Embryonic facial prominence (tissue), 1 donor: ENCODE data around the gene SCAMP1.

ENCODE experiments used
- DNase-seq: peaks from one replicate; pipeline ENCODE4 v3.0.0-alpha.2; 2016; ENCODE audit errors: extremely low spot score

SCAMP1 gene

GRCh38 chr5:78492224-78492623, 131.8 kb downstream of the SCAMP1 start:
- DNase-seq, result no peak

GRCh38 chr5:78492650-78493049, 132.2 kb downstream of the SCAMP1 start:
- DNase-seq, result no peak

- DNase-seq, result no peak
These were observed 135.4 kb downstream of the SCAMP1 start for GRCh38 chr5:78495800-78496199.

GRCh38 chr5:78496373-78496772, 136.0 kb downstream of the SCAMP1 start:
- no peak for DNase-seq

- DNase-seq, result no peak
These were observed 137.4 kb downstream of the SCAMP1 start for GRCh38 chr5:78497573-78498533.

- no peak for DNase-seq
These were observed 139.1 kb downstream of the SCAMP1 start for GRCh38 chr5:78499485-78499884.

GRCh38 chr5:78500028-78500427, 139.6 kb downstream of the SCAMP1 start:
- DNase-seq, result no peak

- DNase-seq, result no peak
These were observed 140.5 kb downstream of the SCAMP1 start for GRCh38 chr5:78500871-78501270.

GRCh38 chr5:78501411-78502352, 141.3 kb downstream of the SCAMP1 start:
- DNase-seq, result no peak

- DNase-seq, result no peak
These were observed 143.7 kb downstream of the SCAMP1 start for GRCh38 chr5:78503958-78504653.

- DNase-seq, result peak; percentile 40
These were observed 144.6 kb downstream of the SCAMP1 start for GRCh38 chr5:78504704-78505677.

- DNase-seq, result no peak
These were observed 145.4 kb downstream of the SCAMP1 start for GRCh38 chr5:78505860-78506259.

- no peak for DNase-seq
These were observed 146.0 kb downstream of the SCAMP1 start for GRCh38 chr5:78506261-78507024.

- no peak for DNase-seq
These were observed 147.1 kb downstream of the SCAMP1 start for GRCh38 chr5:78507531-78507930.

GRCh38 chr5:78508186-78508765, 147.9 kb downstream of the SCAMP1 start:
- no peak for DNase-seq

GRCh38 chr5:78509145-78509865, 148.9 kb downstream of the SCAMP1 start:
- DNase-seq, result no peak

GRCh38 chr5:78509884-78510769, 149.7 kb downstream of the SCAMP1 start:
- no peak for DNase-seq
